ENCODE results near the gene CPN2. TPM values are rescaled to one million over a fixed set of nuclear protein-coding genes. Genes with fewer than 3 reads are reported as not detected.

CPN2 gene
- polyA plus RNA-seq, 1 donor from 2014 or later: not detected

GRCh38 chr3:194351952-194352536 lies 916 bp upstream of the CPN2 start:
- TF ChIP-seq REST (IDR thresholded peaks at IDR 0.05; ENCODE audit: borderline replicate concordance) (no peak), CTCF (IDR thresholded peaks at IDR 0.05; ENCODE audit: poor library complexity, severe bottlenecking) (no peak), POLR2AphosphoS5 (IDR thresholded peaks at IDR 0.05) (no peak), MXI1 (conservative IDR thresholded peaks at IDR 0.05; ENCODE audit: poor library complexity, severe bottlenecking) (no peak), SMC3 (conservative IDR thresholded peaks at IDR 0.05; ENCODE audit: poor library complexity) (no peak), TAF1 (IDR thresholded peaks at IDR 0.05; ENCODE audit: low read depth) (no peak), EP300 (conservative IDR thresholded peaks at IDR 0.05; ENCODE audit: poor library complexity, severe bottlenecking) (no peak), RAD21 (conservative IDR thresholded peaks at IDR 0.05) (no peak)
- H3K9me3 ChIP-seq (ENCODE audit: low read length): no peaks in the 10 kb centered on the region
- no peak overlapping the region for H3K4me2 ChIP-seq (ENCODE audit: low read length)
- no peaks in the 10 kb centered on the region for H3F3A ChIP-seq (ENCODE audit: insufficient read depth, low read length, poor library complexity, severe bottlenecking)
- no peaks in the 10 kb centered on the region for H3K79me2 ChIP-seq (replicated peaks; ENCODE audit: insufficient read depth, low read length)
- H2AFZ ChIP-seq (ENCODE audit: low read depth, low read length): no peak overlapping the region
- no peaks in the 10 kb centered on the region for H4K20me1 ChIP-seq (ENCODE audit: insufficient read depth)
- no peaks in the 10 kb centered on the region for H3K9me2 ChIP-seq (ENCODE audit: insufficient read depth, low read length)
- no peak overlapping the region for H3K4me3 ChIP-seq (ENCODE audit: low read length)
- H3K27ac ChIP-seq (ENCODE audit: low read length): no peak overlapping the region
- H3K27me3 ChIP-seq (ENCODE audit: insufficient read depth, low read depth, low read length): no peaks in the 10 kb centered on the region
- no peak overlapping the region for H3K9ac ChIP-seq (ENCODE audit: low read length)
- no peaks in the 10 kb centered on the region for H3K36me3 ChIP-seq (ENCODE audit: insufficient read depth, low read length)

- Histone ChIP-seq H2AFZ (ENCODE audit: low read depth, low read length) (no peak overlapping the region), H3K27me3 (ENCODE audit: insufficient read depth, low read depth, low read length) (no peaks in the 10 kb centered on the region)
- no peak for TF ChIP-seq POLR2AphosphoS5 (IDR thresholded peaks at IDR 0.05)
- no peak for TF ChIP-seq EP300 (conservative IDR thresholded peaks at IDR 0.05; ENCODE audit: poor library complexity, severe bottlenecking)
- TF ChIP-seq TAF1 (IDR thresholded peaks at IDR 0.05; ENCODE audit: low read depth): no peak
- TF ChIP-seq RAD21 (conservative IDR thresholded peaks at IDR 0.05): no peak
- no peak for TF ChIP-seq CTCF (IDR thresholded peaks at IDR 0.05; ENCODE audit: poor library complexity, severe bottlenecking)
- TF ChIP-seq EZH2 (IDR thresholded peaks at IDR 0.05; ENCODE audit: borderline replicate concordance, insufficient read depth, low read length, poor library complexity, severe bottlenecking): no peak
- TF ChIP-seq MXI1 (conservative IDR thresholded peaks at IDR 0.05; ENCODE audit: poor library complexity, severe bottlenecking): no peak
- no peak for TF ChIP-seq REST (IDR thresholded peaks at IDR 0.05; ENCODE audit: borderline replicate concordance)
- no peak for TF ChIP-seq SMC3 (conservative IDR thresholded peaks at IDR 0.05; ENCODE audit: poor library complexity)
Measured at GRCh38 chr3:194350726-194351071, 429 bp downstream of the CPN2 start.

More at GRCh38 chr3:194350726-194351071, 429 bp downstream of the CPN2 start:
- H4K20me1 ChIP-seq (ENCODE audit: insufficient read depth): no peaks in the 10 kb centered on the region
- no peaks in the 10 kb centered on the region for H3K79me2 ChIP-seq (replicated peaks; ENCODE audit: insufficient read depth, low read length)
- H3K4me3 ChIP-seq (ENCODE audit: low read length): no peak overlapping the region
- H3F3A ChIP-seq (ENCODE audit: insufficient read depth, low read length, poor library complexity, severe bottlenecking): no peaks in the 10 kb centered on the region
- H3K9me3 ChIP-seq (ENCODE audit: low read length): no peaks in the 10 kb centered on the region
- no peak overlapping the region for H3K27ac ChIP-seq (ENCODE audit: low read length)
- H3K9me2 ChIP-seq (ENCODE audit: insufficient read depth, low read length): no peaks in the 10 kb centered on the region
- no peaks in the 10 kb centered on the region for H3K36me3 ChIP-seq (ENCODE audit: insufficient read depth, low read length)
- no peak overlapping the region for H3K4me2 ChIP-seq (ENCODE audit: low read length)
- H3K9ac ChIP-seq (ENCODE audit: low read length): no peak overlapping the region
